Fibroblast of villous mesenchyme (primary cell): Measurements from ENCODE around the gene TMEM168. TPM values are rescaled to one million over a fixed set of nuclear protein-coding genes. Genes with fewer than 3 reads are reported as not detected.
"Not testable (repeated sequence)": the region's sequence is repeated elsewhere in the genome, so short reads cannot be mapped to it uniquely, and the experiment has no call there.

Experiments
- DNase-seq: peaks from one replicate; pipeline ENCODE4 v3.0.0-alpha.2; 2010; ENCODE audit warnings: low read depth
- H3K4me3 ChIP-seq: 2 replicates; pipeline ENCODE4 v1.5.1; 2011; ENCODE audit warnings: low read depth, mild to moderate bottlenecking, low read length
- total RNA-seq: library from RNA; depleted of rRNA; stranded (reverse); fragments of >200 nt; gene quantifications from 2 replicates; pipeline ENCODE4 v1.2.3, GENCODE V29; 2012
- TF ChIP-seq, protein P1 (sequence below): IDR thresholded peaks from 2 replicates; pipeline ENCODE4 v1.5.1; 2012; ENCODE audit warnings: low read depth, mild to moderate bottlenecking, low read length; ENCODE audit not compliant: insufficient read depth

TMEM168 gene
- total RNA-seq, 1 donor = 21.2 TPM

DNA sequence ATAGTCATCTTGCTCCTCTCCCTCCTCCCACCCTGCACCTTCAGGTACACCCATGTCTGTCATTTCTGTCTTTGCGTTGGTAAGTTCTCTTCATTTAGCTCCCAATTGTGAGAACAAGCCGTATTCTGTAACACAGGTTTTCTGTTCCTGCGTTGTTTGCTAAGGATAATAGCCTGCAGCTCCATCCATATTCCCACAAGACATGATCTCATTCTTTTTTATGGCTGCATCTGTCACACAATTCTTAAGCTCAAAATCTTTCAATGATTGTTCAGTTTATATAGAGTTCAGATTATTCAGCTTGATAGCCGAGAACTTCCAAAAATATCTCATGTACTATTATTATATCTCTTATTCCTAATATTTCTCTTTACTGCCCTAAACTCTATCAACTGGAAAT lies 16.0 kb upstream of the TMEM168 start:
- H3K4me3 ChIP-seq = no peak overlapping the region
- TF ChIP-seq, protein P1, sequence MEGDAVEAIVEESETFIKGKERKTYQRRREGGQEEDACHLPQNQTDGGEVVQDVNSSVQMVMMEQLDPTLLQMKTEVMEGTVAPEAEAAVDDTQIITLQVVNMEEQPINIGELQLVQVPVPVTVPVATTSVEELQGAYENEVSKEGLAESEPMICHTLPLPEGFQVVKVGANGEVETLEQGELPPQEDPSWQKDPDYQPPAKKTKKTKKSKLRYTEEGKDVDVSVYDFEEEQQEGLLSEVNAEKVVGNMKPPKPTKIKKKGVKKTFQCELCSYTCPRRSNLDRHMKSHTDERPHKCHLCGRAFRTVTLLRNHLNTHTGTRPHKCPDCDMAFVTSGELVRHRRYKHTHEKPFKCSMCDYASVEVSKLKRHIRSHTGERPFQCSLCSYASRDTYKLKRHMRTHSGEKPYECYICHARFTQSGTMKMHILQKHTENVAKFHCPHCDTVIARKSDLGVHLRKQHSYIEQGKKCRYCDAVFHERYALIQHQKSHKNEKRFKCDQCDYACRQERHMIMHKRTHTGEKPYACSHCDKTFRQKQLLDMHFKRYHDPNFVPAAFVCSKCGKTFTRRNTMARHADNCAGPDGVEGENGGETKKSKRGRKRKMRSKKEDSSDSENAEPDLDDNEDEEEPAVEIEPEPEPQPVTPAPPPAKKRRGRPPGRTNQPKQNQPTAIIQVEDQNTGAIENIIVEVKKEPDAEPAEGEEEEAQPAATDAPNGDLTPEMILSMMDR = no peak
- DNase-seq = no peak

DNA sequence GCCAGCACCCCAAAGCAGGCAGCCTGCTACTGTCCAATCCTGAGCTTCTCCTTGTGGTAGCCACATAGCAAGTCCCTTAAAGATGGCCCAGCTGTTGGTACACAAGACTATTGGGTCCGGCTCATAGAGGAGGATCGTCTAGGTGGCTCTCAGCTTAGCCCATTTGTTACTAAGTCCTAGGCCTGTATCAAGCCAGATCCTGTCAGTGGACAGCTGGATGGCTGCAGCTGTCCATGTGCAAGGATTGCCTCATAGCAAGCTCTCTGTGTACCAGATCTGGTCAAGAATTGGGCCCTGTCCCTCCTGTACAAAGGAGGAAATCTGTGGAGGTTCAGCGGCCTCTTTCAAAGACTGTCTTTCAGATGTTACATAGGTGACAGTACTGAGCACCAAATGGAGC lies 12.2 kb upstream of the TMEM168 start:
- no peak overlapping the region for H3K4me3 ChIP-seq
- TF ChIP-seq, protein P1 = no peak
- no peak for DNase-seq

DNA sequence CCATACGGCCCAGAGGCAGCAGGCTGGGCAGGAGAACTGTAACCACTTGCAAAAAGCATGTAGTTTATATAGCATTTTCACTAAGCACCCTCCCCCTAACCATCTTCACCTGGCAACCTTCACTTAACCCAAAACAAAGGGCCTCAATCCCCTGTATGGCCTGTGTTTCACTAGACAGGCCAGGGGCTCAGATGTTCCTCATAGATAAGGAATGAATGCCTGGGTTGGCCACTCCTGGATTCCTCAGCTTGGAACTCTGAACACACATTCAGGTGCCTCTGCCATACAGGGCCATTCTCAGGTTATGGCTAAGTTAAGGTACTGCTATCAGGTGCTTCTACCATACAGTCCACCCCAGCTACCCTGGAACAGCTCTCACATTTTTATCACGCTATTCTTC lies 10.3 kb upstream of the TMEM168 start:
- no peak for DNase-seq
- TF ChIP-seq, protein P1 = no peak
- H3K4me3 ChIP-seq = no peak overlapping the region

DNA sequence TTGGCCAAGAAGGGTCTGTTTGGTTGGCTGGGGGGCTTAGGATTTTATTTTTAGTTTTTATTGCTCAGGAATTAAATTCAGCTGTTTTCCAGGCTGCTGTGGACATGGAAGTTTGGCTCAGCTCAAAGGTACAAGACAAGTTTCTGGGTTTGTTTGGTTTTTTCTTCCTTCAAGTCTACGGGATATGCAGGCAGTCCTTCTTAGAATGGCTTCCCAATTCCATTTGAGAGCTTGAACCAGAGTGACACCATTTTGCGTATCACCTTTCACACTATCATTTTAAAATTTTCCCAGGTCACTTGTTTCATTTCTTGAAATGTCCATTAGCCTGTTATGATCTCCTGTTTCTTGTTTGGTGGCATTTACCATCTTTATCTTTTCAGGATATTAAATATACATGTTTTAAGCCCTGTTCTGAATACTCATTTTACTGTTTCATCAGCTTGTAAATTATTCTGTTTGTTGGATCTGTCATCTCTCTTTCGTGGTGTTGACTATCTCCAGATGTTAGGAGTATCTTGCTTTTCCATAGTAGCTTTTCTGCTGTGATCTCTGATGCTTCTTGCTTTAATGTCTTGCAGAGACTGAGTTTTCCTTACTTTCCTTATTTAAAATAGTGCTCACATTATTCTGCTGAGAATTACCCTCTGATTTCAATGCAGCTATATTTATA lies 9.4 kb upstream of the TMEM168 start:
- no peak overlapping the region for H3K4me3 ChIP-seq
- peak; percentile 8 for DNase-seq
- TF ChIP-seq, protein P1 = no peak

DNA sequence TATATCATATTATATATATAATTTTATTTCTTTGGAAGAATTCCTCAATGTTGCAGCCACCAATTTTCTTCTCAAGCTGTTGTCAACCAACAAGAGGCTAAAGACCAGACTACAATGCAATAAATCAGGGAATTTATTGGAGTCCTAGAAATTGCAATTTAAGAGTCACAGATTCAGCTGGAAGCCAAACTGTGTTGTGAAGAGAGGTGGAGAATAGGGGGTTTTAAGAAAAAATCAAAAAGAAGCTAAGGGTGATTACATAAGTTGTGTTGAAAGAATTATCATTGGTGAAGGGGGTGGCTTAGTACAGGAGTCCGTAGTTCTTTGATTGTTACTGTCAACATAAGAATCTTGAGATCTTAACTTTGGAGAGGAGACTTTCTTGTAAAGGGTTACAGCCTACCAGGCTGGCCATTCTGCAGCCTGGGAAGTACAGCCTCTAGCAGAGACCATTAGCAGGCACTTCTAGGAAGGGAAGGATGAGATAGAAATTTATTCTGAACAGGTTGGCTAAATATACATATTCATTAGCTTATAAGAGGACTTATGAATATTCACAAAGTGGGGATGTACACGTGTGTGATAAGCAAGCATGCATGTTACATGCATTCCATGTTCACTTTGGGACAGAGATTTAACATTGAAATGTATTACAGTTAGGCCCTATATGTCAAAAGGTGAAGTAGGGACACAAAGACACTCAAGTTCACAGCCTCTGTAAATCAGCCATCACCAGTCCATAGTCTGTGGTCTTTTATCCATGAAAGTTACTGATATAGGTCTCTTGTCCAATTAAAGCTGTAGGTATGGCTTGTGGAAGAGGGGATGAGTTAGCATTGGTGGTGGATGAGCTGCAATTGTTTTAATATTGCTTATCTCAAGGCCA lies 8.3 kb upstream of the TMEM168 start:
- DNase-seq = no peak
- TF ChIP-seq, protein P1 = no peak
- H3K4me3 ChIP-seq = no peak overlapping the region

- not testable (repeated sequence) for DNase-seq, H3K4me3 ChIP-seq
Observed at GRCh38 chr7:112796552-112796951, 6.4 kb upstream of the TMEM168 start.

DNA sequence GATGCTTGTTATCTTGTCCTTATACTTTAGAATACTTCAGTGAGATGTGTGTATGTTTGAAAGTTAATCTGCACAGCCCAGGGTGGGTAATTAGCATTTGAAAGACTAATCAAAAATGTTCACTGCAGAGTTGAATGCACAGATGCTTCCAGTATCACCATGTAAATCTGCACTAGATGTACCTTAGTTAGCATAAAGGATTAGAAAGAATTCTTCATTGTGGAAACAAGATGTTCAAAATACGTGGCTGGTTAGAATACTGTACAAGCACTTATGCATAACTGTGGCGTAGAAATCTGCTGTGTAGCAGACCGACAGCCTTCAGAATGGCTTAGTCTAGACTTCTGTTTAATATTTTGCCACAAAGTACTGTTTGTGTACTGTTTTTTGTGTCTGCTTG lies 2.2 kb upstream of the TMEM168 start:
- DNase-seq = no peak
- no peak overlapping the region for H3K4me3 ChIP-seq
- TF ChIP-seq, protein P1 = no peak
